ENCODE results near the gene PROK2. TPM values are rescaled to one million over a fixed set of nuclear protein-coding genes. Genes with fewer than 3 reads are reported as not detected.

Gene PROK2
- polyA plus RNA-seq, 1 experiment = not detected

GRCh38 chr3:71753701-71754609, 31.0 kb downstream of the PROK2 start, which contains the start of gene GPR27:
GPR27 (plus strand) TSS chr3:71753855; CDS start chr3:71754050, 195 bp downstream.
- POLR2A ChIA-PET = interaction anchor here (0.6 kb wide), 1 partner anchor 418 kb away, joined by 23 read pairs; no protein-coding TSS in a partner anchor
- H3K27me3 ChIP-seq (ENCODE audit: control insufficient read depth, insufficient read depth, low read length) = peaks cover 25% of the 10 kb centered on the region
- no peak for TF ChIP-seq CTCF (IDR thresholded peaks at IDR 0.05; ENCODE audit: insufficient read depth, low read depth, low read length)
- H3K4me3 ChIP-seq (ENCODE audit: low read depth, low read length) = peak within 1 kb of the TSS; percentile 19
- DNase-seq (ENCODE audit: low read depth) = no peak
- CTCF ChIA-PET = no interaction called here
- no peaks in the 10 kb centered on the region for H3K36me3 ChIP-seq (ENCODE audit: control insufficient read depth, insufficient read depth, low read length)

GRCh38 chr3:71752831-71753700, 31.9 kb downstream of the PROK2 start:
- ChIA-PET CTCF (interaction anchor here (0.6 to 1.4 kb wide), 2 partner anchors 24 to 42 kb away, joined by 3 read pairs; no protein-coding TSS in a partner anchor), POLR2A (no interaction called here)
- Histone ChIP-seq H3K36me3 (ENCODE audit: control insufficient read depth, insufficient read depth, low read length) (no peaks in the 10 kb centered on the region), H3K4me3 (ENCODE audit: low read depth, low read length) (no peak overlapping the region; the same call in 1 of the 2 replicates), H3K27me3 (ENCODE audit: control insufficient read depth, insufficient read depth, low read length) (peaks cover 25% of the 10 kb centered on the region)
- DNase-seq (ENCODE audit: low read depth) = no peak
- no peak for TF ChIP-seq CTCF (IDR thresholded peaks at IDR 0.05; ENCODE audit: insufficient read depth, low read depth, low read length)

- Histone ChIP-seq H3K27me3 (ENCODE audit: control insufficient read depth, insufficient read depth, low read length) (peaks cover 19% of the 10 kb centered on the region), H3K36me3 (ENCODE audit: control insufficient read depth, insufficient read depth, low read length) (no peaks in the 10 kb centered on the region), H3K4me3 (ENCODE audit: low read depth, low read length) (no peak overlapping the region)
- ChIA-PET POLR2A (no interaction called here), CTCF (interaction anchor here (1.8 kb wide), 1 partner anchor 21 kb away, joined by 5 read pairs; no protein-coding TSS in a partner anchor)
- no peak for DNase-seq (ENCODE audit: low read depth)
- no peak for TF ChIP-seq CTCF (IDR thresholded peaks at IDR 0.05; ENCODE audit: insufficient read depth, low read depth, low read length)
These were observed 33.3 kb downstream of the PROK2 start for GRCh38 chr3:71751602-71752001.

GRCh38 chr3:71744738-71745137, 40.2 kb downstream of the PROK2 start:
- POLR2A ChIA-PET = no interaction called here
- Histone ChIP-seq H3K4me3 (ENCODE audit: low read depth, low read length) (no peak overlapping the region), H3K36me3 (ENCODE audit: control insufficient read depth, insufficient read depth, low read length) (no peaks in the 10 kb centered on the region), H3K27me3 (ENCODE audit: control insufficient read depth, insufficient read depth, low read length) (no peaks in the 10 kb centered on the region)
- CTCF ChIA-PET = interaction anchor here (1.0 kb wide), 1 partner anchor 16 kb away, joined by 3 read pairs; no protein-coding TSS in a partner anchor
- DNase-seq (ENCODE audit: low read depth) = no peak
- TF ChIP-seq CTCF (IDR thresholded peaks at IDR 0.05; ENCODE audit: insufficient read depth, low read depth, low read length) = no peak

GRCh38 chr3:71742621-71743020, 42.3 kb downstream of the PROK2 start:
- no peaks in the 10 kb centered on the region for H3K36me3 ChIP-seq (ENCODE audit: control insufficient read depth, insufficient read depth, low read length)
- TF ChIP-seq CTCF (IDR thresholded peaks at IDR 0.05; ENCODE audit: insufficient read depth, low read depth, low read length) = no peak
- ChIA-PET POLR2A (no interaction called here), CTCF (no interaction called here)
- H3K27me3 ChIP-seq (ENCODE audit: control insufficient read depth, insufficient read depth, low read length) = 0 out of 2 replicates have a peak, but pooled peaks cover 1% of the 10 kb centered on the region
- no peak for DNase-seq (ENCODE audit: low read depth)
- no peak overlapping the region for H3K4me3 ChIP-seq (ENCODE audit: low read depth, low read length)
